Lung microvascular endothelial cell (primary cell): ENCODE data around the gene TBX4. TPM values are rescaled to one million over a fixed set of nuclear protein-coding genes. Genes with fewer than 3 reads are reported as not detected.
A peak's percentile ranks its signal among the peaks of the same experiment; 100 is the strongest.

Experiments used
- DNase-seq, 2 donors: peaks; one replicate each; pipeline versions ENCODE4 v3.0.0 to v3.0.0-alpha.2; 2010; ENCODE audit warnings: low read depth in 2 of 2
- total RNA-seq: library from RNA; depleted of rRNA; stranded (reverse); fragments of >200 nt; gene quantifications from 2 replicates; pipeline ENCODE4 v1.2.1, GENCODE V29; 2014

The TBX4 gene
- total RNA-seq, 1 donor from 2014 or later: not detected

DNA sequence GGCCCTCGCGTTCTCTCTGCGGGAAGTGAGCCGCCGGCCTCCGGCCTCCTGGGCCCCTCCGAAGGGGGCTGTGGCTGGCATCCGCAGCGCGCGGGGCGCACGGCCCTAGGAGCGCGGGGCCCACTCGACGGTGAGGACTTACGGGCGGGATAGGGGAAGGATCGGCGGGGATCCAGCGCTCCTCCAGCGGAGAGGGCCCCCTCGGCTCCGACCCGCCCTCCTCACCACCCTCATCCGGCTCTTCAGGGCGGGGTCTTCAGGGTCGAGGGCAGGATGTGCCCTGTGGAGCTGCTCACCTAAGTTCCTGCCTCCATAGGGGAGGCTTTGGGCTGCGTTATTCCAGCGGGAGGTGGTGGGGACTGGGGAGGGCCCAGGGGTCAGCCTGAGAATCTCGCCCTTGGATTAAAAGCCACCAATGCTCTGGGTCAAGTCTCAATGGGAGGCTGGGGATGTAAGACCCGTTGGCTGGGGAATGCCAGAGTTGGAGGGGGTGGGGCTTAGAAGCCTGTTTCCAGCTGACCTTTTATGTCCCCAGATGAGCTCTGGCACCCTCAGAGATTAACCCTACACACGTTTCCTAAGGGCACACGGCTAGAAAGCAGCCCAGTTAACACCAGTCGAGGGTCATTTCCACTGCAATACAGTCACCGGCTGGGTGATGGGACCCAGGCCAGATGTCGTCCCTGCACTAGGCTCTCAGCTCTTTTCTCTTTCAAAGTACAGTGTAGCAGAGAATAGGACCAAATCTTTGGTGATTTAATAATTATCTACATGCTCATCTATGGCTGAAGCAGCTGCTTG is 39.2 kb upstream of the TBX4 start:
- DNase-seq: no peak

DNA sequence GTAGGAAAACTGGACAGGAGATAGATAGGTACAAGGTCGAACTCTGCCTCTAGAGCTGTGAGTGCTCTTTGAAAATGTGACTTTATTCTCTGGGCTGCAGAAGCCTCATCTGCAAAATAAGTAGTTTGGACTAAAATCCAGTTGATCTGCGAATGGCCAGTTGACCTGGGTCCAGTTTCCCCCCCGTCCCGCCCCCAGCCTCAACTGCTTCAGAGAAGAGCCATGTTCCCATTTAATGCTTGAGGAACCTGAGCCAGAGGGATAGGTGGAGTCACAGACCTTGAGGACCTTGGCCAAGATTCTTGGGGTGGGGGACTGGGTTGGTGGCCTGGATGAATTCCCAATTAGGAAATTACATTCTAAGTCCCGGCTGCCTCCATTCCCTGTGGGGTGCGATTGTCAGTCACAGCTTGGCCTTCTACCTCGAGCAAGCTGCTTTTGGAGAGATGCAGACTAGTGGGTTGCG is 38.5 kb upstream of the TBX4 start:
- DNase-seq: no peak

DNA sequence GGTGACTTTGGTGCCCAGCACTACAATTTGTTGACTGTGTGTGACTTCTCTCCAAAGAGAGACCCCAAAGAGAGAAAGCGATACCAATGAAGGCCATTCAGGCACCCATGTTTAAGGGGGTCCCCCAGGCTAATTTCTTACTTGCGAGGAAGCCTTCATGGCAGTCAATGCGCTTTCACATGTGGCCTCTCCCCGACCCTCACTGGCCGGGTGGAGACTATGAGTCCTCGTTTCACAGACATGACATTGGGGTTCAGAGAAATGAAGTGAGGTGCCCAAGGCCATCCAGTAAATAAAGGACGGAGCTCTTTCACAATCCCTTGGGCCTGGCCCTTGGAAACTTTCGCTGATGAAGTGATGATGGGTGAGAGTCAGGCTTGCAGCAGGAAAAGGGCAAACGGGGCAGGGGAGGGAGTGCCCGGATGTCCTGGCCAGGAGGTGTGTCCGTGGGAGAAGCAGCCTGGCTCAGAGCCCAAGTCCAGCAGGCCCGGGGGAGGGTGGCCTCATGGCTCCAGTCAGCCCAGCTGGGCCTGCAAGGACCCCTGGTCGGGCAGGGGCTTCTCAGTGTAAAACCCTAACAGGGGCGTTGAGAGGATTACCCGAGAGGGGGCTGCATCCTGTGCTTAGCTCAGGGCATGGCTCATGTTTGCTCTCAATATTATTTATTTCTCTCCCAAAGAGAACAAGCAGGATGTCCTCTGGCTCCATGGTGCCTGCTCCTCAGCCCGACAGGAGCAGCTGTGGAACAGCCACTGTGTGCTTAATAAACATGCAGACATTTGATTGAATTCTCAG is 37.9 kb upstream of the TBX4 start:
- DNase-seq: no peak

DNA sequence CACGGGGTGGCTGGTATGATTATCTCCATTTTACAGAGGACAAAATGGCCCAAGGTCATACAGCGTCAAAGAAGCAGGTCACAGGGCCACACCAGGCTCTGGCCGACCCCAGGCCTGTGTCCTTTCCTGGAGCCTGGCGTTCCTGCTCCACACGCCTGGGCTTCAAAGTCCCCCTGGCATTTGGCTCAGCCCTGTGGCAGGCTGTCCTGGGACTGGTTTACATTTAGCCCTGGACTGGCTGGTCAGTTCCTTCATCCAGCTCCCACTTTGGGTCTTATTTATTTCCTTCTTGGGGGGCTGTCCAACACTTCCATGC is 37.3 kb upstream of the TBX4 start:
- no peak for DNase-seq

DNA sequence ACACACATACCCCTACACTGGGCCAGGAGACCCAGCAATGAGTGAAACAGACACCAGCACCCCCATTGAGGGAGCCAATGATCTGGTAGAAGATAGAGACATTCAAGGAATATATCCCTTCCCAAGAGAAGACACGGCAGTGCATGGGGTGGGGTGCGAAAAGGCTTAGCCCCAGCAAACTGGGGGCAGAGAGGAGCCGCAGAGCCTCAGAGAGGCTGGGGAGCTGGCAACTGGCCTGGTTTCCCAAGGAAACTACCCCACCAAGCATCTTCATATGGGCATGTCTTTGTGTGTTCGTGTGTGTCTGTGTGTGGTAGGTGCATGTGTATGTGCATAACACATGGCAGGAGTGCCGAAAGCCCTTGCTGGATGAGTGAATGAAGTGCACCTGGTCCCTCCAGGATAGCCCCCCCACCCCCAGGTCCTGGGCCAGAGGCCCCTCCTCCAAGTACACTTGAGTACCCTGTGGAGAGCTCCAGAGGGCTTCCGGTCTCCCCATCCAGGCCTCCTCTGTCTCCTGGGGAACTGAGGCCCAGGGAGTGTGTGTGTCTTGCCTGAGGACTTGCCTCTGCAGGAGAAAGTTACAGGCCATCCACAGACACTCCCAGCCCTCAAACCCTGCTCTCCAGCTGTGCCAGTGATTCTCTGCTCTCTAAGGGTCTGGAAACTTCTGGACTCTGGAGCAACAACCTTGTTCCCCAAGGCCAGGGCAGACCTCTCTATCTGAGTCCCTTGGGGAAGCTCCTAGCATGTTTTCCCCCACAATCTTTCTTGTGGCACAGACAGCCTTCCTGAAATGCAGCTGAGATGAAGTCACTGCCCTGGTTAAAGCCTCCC is 36.6 kb upstream of the TBX4 start:
- no peak for DNase-seq

DNA sequence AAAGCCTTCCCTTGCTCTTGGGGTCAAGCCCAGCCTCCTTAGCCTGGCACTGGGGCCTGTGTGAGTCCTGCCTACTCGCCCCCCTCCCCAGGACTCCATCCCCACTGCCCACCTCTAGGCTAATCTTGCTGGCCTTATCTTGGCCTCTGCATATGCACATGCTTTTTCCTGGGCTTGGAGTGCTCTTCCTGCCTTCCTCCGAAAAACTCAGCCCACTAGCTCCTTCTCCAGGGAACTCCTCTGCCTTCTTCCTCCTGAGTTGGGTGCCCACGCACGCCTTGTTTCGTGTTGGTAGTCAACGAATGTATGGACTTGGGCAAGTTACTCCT is 36.0 kb upstream of the TBX4 start:
- no peak for DNase-seq

DNA sequence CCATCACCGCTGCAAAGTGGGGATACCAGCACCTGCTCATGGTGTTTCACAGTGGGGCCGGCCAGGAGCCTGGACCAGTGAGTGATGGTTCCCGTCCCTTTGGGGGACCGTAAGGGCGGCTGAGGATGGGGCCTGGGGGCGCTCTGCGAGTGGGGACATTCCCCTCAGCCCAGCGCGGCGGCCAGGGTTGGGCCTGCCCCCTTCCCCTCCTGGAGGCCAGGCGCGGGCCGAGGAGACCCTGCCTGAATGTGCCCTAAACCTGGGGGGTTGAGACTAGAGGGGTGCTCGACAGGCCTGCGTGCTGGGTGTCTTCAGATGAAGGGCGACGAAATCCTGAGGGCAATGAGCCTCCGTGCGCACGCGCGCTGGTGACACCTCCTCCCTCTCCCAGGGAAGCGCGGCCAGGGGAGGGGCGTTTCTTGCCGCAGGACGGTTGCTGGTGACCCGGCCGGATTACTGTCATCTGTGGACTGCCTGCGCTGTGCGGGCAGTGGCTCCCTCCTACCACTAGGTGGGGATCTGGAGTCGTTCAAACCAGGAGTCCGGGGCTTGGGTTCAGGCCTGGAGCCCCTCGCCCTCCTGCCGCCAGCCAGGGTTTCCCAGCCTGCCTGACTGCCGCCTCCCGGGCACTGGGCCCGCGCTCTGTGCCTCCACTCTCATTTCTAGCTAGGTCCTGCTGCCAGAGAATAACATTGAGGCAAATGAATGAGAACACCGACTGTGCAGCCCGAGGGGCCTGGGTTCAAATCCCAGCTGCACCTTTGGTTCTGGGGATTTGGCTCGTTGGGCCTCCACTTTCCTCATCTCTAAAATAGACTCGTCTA is 35.5 kb upstream of the TBX4 start:
- DNase-seq: peak; percentile 77 to 88

DNA sequence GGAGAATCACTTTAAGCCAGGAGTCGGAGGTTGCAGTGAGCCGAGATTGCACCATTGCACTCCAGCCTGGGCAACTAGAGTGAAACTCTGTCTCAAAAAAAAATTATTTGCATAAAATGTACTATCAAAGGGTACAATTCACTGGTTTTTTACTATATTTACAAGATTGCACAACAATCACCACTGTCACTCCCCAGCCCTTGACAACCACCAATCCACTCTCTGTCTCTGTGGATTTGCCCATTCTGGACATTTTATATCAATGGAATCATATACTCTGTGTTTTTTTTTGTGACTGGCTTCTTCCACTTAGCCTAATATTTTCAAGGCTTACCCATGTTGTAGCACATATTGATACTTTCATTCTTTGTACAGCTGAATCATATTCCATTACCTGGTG is 33.8 kb upstream of the TBX4 start:
- no peak for DNase-seq

DNA sequence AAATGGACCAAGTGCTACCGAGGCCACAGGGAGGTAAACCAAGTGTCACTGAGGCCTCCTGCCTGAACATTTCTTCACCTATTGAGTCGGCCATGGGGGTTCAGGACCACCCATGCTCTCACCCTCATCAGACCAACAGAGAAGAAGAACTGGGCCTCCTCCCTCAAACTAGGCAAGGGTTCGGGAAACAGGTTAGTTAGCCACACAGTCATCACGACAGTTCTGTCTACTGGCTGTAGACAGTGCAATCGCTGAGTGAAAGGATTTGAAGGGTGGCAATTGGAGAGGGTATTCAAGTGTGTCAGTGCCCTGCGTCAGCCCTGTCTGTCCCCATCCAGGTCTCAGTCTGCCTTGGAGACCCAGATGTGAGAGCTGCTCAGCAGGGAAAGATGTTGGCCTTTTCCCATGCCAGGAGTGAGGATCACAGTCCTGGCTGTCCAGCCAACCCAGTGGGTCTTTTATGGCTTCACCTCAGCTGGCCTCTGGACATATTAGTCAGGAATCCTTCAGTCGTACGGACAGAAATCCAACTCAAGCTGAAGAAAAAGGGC is 32.7 kb upstream of the TBX4 start:
- DNase-seq: no peak

DNA sequence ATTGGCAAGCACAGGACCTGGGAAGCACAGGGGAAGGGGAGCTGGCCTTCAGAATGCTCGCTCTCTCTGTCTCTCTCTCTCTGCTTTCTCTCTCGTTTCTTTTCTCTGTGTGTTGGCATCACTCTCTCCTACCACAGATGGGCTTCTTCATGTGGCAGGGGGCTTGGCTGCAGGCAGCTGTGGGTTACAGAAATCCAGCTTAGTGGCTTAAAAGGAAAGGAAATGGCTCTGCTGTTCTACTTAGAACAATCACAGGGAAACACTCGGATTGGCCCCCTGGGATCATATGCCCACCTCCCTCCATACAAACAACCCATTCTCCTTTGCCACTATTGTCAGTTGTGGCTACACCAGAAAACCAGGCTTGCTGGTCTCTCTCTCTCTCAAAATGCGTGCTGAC is 32.2 kb upstream of the TBX4 start:
- DNase-seq: no peak

DNA sequence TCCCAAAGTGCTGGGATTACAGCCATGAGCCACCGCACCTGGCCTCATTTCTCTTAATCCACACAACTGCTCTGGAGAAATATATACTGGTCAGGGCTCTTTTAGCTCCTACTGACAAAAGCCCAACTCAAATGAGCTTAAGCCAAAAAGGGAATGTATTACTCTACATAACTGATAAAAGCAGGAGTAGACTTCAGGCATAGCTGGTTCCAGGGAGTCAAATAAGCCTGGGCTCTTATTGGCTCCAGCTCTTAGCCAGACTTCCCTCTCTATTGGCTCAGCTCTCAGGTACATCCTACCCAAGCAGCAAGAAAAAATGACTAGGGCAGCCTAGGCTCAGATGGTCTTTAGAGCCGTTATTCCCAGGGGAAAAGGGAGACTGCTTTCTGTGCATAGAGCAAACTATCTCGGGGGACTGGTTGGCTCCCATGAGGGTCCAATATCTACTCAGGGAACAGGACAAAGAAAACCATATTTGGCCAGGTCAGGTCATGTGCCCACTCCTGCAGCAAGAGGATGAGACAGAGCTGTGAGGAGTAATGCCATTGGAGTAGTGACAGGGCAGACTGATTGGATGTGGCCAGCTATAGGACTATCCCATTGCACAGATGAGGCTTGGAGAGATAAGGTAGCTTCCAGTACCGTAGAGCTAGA is 31.4 kb upstream of the TBX4 start:
- no peak for DNase-seq

DNA sequence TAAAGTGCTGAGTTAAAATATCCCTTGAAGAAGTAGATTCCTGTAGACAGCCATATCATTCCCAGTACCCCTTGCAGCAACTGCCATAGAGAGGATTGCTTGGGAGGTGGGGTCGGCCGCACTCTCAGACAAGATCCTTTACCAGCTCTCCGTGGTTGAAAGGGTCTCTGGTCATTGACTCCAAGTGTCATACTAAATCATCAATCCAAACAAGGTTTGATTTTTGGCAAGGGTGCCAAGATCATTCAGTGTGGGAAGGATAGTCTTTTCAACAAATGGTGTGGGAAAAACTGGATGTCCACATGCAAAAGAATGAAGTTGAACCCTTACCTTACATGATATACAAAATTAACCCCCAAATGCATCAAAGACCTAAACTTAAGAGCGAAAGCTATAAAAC is 30.8 kb upstream of the TBX4 start:
- no peak for DNase-seq

DNA sequence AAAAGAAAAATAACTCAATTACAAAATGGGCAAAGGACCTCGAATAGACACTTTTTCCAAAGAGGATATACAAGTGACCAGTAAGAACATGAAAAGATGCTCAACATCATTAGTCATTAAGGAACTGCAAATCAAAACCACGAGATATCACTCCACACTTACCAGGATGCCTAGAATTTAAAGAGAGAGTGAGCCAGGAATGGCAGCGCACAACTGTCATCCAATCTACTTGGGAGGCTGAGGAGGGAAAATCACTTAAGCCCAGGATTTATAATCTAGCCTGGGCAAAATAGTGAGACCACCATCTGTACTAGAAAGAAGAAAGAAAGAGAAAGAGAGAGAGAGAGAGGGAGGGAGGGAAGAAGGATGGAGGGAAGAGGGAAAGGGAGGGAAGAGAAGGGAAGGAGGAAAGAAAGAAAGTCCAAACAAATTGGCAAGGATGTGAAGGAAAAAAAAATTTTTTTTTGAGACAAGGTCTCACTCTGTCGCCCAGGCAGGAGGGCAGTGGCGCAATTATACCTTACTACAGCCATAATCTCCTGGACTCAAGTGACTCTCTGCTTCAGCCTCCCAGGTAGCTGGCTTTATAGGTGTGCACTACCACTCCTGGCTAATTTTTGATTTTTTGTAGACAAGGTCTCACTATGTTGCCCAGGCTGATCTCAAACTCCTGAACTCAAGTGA is 30.0 kb upstream of the TBX4 start:
- DNase-seq: no peak

DNA sequence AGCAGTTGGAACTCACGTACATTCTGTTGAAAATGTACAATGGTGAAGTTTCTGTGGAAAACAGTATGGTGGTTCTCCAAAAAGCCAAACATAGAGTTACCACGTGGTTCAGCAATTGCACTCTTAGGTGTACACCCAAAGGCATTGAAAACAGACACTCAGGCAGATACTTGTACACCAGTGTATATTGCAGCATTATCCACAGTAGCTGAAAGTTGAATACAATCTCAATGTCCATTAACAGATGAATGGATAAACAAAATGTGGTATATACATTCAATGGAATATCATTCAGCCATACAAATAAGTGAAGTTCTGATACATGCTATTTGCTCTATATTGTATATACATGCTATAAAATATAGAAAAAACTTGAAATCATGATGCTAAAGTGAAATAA is 29.4 kb upstream of the TBX4 start:
- no peak for DNase-seq

DNA sequence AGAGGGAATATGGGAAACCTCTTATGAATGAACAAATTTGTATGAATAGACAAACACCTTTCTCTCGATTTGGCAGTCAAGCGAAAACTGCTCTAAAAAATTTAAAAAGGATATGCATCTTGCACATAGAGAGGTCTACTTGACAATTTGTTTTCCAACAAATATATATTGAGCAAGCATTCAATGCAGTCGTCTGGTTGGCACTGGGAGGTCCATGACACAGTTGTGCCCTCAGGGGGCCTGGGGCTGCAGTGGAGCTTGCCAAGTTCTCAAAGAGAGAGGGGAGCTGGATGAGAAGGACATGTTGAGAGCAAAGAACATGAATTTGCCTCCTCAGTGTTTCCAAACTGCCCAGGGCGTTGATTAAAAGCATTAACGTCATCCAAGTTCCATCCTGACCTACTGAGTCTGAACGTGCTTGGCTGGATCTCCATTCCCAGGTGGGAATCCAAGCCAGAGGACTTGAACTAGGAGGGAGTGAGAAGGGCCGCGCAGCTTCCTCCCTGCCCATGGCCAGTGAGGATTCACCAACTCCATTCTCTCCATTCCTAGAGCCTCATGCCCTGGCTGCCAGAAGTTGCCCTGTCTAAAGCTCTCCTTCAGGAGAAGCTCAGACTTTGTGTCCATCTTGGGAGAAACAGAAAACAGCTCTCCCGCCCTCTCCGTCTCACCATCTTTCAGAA is 28.1 kb upstream of the TBX4 start:
- no peak for DNase-seq

DNA sequence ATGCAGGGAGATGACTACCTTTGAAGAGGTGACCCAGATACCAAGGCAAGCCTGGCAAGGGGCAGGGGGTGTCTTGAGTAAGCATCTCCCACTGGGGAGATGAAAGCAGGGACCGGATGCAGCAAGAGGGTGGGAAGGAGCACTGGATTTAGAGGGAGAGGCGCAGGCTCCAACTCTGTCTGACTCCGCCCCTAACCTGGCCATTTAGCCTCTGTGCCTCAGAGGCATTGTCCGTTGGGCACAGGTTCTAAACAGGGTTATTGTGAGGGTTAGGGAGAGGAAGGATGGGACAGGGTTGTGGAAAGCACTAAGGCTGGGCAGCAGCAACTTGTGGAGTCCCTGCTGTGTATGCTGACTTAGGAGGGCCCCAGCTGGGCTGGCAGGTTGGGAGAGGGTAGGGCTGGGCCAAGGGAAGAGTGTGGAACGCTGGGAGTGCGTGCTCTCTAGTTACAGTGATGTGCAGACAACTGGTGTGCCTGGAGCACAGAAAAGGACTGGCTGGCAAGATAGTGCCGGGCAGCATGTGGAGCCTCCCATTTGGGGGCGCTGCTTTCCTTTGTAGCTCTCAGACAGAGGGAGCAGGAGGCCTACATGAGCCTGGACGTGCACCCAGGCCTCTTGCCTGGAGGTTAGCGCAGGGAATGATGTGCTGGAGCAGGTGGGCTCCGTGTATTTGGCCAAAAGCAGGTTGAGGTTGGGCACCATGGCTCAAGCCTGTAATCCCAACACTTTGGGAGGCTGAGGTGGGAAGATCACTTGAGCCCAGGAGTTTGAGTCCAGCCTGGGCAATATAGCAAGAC is 26.3 kb upstream of the TBX4 start:
- DNase-seq: no peak

DNA sequence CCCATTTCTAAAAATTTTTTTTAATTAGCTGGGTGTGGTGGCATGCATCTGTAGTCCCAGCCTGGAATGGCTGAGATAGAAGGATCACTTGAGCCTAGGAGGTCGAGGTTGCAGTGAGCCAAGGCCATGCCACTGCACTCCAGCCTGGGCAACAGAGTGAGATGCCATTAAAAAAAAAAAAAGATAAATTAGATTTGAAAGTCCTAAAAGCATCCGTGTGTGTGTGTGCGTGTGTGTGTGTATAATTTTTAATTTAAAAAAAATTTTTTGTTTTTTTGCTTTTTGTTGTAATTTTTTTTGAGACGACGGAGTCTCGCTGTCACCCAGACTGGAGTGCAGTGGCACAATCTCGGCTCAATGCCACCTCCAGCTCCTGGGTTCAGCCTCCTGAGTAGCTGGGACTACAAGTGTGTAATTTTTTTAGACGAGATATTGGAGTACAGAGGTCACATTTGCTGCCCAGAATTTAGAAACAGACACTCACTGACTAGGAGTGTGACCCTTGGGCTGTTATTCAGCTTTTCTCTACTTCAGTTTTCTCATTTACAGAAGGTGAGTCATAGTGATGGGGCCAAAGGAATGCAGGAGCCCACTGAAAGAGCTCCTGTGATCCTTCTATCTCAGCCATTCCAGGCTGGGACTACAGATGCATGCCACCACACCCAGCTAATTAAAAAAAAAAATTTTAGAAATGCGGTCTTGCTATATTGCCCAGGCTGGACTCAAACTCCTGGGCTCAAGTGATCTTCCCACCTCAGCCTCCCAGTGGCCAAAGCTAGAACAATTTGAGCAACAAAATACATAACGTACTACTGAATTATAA is 25.5 kb upstream of the TBX4 start:
- no peak for DNase-seq

DNA sequence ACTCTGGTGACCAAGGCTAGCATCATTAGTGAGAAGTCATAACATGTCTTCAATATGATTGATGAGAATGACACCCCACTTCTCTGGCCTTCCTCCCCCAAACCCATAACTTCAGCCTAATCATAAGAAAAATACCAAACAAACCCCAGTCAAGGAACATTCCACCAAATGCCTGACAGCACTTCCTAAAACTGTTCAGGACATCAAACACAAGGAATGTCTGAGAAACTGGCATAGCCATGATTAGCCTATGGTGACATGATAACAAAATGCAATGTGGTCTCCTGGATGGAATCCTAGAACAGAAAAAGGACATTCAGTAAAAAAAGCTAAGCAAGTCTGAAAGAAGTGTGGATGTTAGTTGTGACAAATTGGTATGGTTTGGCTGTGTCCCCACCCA is 24.7 kb upstream of the TBX4 start:
- DNase-seq: no peak
